GM11168 (cell line): ENCODE data around the gene DRAP1.

Experiments used
- in situ Hi-C: fragments of 300-500 bp; cut with MboI; formaldehyde crosslinking; loops from one replicate; pipeline ENCODE4 v1.12.0; 2022; ENCODE audit warnings: low sequenced_read_pairs; ENCODE audit not compliant: unreplicated experiment

DRAP1 gene, protein sequence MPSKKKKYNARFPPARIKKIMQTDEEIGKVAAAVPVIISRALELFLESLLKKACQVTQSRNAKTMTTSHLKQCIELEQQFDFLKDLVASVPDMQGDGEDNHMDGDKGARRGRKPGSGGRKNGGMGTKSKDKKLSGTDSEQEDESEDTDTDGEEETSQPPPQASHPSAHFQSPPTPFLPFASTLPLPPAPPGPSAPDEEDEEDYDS

DNA sequence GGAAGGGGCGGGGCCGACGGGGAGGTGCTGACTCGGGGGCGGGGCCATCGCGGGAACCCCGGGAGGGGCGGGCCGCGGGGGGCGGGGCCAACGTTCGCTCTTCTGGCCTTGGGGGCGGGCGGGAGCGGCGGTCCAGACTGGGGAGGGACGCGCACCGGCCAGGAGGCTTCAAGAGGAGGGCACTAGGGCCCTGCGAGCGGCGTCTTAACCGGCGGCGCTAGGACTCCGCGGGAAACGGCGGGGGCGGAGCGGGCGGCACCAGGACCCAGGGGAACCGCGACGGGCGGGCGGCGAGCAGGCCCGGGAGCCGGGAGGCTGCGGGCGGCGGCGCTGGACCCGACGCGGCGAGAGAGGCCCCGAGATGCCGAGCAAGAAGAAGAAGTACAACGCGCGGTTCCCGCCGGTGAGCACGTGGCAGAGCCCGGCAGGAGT lies at the start of gene DRAP1:
Gene DRAP1 (plus strand): TSS at position 286 of the 432 bp plus-strand sequence. CDS start 76 bp downstream, at position 362.
- in situ Hi-C loops: no loop called here

DNA sequence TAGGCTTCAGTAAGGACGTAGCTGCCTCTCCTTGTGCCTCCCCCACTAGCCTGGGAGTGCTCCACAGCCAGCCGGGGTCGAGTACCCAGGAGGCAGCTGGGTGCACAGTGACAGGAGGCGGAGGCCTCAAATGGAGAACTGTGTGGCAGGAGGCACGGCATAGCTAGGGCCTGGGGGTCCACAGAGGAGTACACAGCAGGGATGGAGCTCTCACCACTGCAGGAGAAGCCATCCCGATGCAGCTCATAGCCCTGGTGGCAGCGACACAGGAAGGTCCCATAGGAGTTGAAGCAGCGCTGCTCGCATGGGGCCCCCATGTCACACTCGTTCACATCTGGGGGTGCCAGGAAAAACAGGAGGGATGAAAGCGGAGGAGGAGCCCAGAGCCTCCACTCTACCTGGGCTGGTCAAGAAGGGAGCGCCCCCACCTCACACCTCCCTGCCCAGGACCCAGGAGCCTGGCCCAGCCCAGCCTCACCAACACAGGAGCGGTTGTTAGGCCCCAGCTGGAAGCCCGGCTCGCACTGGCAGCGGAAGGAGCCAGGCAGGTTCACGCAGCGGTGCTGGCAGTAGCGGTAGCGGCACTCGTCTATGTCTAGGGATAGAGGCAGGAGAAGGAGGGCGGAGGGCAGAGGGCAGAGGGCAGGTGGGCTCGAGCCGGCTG lies 49.5 kb upstream of the DRAP1 start:
- in situ Hi-C loops: no loop called here

DNA sequence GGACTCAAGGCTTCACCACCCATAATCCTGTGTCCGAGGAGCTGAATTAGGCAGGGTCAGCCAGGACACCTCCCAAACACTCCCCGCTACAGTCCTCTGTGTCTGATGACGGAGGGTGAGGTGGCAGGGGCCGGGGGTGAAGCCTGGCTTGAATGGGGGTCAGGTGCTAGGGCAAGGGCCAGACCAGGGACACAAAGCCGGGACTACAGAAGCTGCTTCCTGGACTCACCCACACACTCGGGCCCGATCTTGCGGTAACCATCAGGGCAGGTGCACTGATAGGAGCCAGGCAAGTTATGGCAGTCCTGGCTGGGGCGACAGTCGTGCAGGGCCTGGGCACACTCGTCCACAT lies 48.9 kb upstream of the DRAP1 start:
- in situ Hi-C loops: no loop called here

DNA sequence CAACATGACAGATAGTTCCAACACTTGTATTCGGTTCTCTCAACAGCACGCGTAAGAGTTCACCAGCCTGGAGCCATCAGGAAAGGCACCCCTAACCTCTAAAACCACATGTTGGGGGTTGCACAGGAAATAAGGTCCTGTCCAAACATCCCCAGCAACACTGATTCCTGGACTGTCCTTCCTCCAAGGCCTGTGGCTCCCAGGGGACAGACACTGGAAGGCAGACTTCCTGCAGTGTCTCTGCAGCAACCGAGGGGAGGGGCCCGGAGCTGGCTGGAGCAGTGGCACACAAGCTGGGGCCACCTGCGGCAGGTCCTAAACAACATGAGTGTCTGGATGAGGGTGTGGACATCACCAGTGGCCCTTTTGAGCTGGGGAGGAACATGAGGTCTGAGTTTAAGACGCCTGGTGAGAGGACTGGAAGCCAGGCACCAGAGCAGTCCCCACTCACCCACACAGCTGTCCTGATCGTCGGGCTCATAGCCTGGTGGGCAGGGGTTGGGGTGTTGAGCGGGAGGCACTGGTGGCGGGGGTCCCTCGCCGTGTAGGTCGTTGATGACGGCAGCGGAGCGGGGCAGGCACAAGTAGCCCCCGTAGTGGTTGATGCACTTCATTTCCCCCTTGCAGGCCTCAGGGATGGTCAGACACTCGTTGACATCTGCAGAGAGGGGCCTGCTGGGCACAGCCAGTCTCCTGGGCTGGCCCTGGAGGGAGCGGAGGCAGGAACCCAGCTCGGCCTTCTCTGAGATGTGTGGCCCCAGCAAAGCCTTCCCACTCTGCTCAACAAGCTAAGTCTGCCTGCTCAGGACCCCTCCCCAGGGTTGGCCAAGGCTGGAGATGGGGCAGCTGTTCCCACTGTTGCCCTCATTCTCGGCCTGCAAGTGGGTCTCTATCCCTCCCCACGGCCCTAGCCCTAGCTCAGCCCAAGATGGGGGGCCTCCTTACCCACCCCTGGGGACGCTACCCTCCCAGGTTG lies 48.2 kb upstream of the DRAP1 start:
- in situ Hi-C loops: no loop called here

DNA sequence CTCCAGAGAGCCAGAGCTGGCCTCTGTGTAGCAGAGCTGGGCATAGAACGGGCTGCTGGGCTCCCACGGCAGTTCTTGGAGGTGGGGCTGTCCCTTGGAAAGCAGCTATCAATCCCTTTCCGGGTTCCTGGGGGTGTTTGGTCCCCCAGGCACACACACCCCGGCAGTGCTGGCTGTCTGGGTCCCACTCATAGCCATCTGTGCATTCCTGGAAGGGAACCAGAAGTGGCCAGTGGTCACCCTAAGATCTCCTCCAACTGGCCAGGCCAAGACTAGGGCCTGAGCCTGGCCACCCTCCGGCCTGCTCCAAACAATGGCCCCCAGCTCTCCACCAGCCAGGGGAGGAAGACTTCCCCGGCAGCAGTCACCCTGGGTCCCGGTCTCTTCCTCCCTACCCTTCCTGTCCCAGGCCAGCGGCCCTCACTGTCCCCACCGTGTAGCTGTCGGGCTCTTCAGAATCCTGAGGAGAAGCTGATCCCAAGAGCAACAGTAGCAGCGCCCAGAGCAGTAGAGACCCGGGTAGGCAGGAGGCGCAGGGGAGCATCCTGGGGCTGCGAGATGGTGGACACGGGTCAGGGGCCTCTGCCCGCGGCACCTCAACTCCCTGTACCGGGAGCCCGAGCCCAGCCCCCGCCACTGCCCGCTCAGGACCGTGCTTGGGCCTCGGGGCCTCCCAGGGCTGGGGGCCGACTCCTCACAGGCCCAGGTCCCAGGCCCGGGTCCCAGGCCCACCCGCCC lies 47.2 kb upstream of the DRAP1 start:
- in situ Hi-C loops: no loop called here

DNA sequence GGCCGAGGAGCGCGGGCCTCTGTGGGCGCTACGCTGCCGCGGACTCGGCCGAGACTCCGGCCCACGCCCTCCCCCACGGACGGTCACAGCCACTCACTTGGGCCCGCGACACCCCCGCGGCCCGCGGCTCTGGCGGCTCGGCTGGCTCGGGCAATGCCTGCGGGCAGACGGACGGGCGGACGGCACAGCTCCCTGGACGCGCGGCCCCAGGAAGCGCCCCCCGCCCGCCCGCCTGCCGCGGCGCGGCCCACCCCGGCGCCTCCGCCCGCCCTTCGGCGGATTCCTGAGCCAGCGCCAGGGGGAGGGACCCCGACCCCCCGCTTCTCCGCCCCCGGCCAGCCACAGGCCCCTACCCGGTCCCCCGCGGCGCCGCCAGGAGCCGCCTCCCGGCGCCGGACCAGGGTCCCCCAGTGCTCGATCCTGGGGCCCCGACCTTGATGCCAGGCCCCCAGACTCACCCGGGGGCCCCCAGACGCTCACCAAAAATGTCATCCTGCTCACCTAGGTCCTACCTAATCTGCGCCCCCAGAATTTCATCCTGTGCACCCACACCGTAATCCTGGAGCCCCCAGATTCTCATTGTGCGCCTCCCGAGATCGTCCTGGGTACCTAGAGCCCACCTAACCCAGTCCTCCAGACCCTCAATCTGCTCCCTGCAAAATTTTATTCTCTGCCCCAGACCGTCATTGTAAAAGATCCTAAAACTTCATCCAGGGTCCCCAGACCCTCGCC lies 46.5 kb upstream of the DRAP1 start, which contains the start of gene EFEMP2:
Gene EFEMP2 (minus strand): TSS at position 215 of the 732 bp plus-strand sequence. CDS start 446 bp downstream, outside the sequence.
- in situ Hi-C loops: no loop called here

DNA sequence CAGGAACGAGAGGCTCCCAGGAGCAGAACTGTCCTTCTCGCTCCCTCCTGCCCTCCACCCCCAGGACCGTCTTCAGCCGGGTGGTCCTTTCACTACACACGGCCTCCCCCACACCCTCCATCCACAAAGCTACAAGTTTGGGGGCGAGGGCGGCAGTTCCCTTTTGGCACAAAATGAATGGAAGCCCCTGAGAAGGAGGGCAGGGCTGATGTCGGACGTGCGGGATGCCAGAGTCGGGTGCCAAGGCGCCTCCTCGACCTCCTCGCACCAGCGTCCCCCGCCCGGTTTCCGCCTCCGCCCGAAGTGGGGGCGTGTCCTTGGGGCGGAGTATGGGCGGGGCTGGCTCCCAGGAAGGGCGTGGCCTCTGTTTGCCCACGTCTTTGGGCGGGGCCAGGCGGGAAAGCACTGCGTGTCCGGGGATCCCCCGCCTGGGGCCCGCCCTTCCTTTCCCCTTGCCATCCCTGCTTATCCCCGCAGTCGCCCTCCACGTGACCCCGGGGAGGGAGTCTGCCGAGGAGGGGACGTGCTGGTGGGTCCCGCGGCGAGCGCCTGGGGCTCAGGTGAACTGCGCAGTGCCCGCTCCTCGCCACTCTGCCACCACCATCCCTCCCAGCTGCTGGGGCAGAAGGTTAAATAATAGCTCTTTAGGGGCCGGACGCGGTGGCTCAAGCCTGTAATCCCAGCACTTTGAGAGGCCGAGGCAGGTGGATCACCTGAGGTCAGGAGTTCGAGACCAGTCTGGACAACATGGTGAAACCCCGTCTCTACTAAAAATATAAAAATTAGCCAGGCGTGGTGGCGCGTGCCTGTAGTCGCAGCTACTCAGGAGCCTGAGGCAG lies 45.7 kb upstream of the DRAP1 start:
- in situ Hi-C loops: no loop called here

DNA sequence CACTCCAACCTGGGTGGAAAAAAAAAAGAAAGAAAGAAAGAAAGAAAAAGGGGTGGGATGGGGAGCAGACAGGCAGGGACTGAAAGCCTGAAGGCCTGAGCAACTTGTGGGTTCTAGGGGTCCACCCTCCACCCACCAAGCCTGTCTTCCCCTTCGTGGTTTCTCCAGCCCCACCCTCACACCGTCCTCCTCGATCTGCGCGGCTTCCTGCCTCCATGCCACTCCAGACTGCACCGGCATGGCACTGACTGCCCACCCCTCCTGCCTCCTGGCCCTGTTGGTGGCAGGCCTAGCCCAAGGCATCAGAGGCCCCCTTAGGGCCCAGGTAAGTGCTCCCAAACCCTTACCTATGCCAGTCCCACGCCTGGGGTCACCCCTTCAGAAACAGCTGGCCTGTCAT lies 39.6 kb upstream of the DRAP1 start, which contains the start of gene CTSW:
Gene CTSW (plus strand): TSS at position 221 of the 400 bp plus-strand sequence. CDS start 18 bp downstream, at position 239.
- in situ Hi-C loops: loop anchor here (5.0 kb wide), 1 partner anchor 113 kb away; no protein-coding TSS in a partner anchor

DNA sequence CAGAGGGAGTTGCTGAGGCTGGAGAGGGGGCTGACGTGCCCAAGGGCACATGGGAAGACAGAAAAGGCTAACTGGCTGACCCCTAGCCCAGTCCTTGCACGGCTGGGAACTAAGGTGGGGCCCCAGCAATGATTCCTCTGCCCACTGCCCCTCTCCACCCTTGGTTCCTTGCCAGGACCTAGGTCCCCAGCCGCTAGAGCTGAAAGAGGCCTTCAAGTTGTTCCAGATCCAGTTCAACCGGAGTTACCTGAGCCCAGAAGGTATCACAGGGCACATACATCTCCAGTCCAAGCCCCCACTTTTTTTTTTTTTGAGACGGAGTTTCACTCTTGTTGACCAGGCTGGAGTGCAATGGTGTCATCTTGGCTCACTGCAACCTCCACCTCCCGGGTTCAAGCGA lies 39.2 kb upstream of the DRAP1 start:
- in situ Hi-C loops: loop anchor here (5.0 kb wide), 1 partner anchor 112 kb away; no protein-coding TSS in a partner anchor

DNA sequence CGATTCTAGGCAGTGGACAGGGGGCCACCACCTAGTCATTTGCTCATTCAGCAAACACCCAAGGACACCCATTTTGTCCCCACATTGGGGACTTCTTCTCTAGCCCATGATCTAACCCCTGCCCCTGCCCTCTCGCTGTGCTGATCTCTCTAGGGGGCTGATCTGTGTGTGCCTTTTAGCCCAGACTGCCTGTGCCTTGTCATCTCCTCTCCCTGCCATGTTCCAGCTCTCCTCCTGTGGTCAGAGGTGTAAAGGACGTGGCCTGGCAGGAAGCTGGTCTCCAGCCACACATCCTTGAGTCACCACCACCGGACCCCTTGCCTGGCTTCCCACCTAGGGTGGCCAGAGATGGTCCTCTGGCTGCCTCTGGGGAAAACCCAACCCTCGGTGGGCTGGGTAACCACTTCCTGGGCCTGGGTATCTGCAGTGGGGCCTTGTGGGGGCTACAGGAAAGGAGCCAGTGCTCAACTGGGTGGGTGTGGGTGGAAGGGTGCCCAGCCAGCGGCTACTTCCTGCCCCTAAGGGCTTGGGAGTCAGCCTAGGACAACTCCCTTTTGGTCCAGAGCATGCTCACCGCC lies 38.3 kb upstream of the DRAP1 start:
- in situ Hi-C loops: loop anchor here (5.0 kb wide), 1 partner anchor 111 kb away; no protein-coding TSS in a partner anchor

DNA sequence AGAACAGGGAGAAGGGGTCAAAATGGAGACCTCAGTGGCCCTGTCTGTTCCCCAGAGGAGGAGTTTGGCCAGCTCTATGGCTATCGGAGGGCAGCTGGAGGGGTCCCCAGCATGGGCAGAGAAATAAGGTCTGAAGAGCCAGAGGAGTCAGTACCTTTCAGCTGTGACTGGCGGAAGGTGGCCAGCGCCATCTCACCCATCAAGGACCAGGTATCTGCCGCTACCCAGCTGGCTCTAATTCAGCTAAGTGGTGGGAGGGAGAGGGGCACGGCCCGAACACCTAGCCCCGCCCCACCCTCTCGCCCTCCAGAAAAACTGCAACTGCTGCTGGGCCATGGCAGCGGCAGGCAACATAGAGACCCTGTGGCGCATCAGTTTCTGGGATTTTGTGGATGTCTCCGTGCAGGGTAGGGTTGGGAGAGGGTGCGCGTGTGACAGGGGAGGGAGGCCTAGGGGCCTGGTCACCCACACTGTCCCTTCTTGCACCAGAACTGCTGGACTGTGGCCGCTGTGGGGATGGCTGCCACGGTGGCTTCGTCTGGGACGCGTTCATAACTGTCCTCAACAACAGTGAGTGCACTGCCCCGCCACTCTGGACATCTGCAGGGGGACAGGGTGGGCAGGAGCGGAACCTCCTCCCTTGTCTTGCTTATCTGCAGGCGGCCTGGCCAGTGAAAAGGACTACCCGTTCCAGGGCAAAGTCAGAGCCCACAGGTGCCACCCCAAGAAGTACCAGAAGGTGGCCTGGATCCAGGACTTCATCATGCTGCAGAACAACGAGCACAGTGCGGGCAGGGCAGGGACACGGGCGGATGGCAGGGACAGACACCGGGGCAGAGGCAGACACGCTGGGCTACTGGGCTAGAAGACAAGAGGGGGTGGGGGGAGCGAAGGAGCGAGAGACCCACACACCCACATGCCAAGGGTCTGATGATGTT lies 36.8 kb upstream of the DRAP1 start:
- in situ Hi-C loops: loop anchor here (5.0 kb wide), 1 partner anchor 110 kb away; no protein-coding TSS in a partner anchor

DNA sequence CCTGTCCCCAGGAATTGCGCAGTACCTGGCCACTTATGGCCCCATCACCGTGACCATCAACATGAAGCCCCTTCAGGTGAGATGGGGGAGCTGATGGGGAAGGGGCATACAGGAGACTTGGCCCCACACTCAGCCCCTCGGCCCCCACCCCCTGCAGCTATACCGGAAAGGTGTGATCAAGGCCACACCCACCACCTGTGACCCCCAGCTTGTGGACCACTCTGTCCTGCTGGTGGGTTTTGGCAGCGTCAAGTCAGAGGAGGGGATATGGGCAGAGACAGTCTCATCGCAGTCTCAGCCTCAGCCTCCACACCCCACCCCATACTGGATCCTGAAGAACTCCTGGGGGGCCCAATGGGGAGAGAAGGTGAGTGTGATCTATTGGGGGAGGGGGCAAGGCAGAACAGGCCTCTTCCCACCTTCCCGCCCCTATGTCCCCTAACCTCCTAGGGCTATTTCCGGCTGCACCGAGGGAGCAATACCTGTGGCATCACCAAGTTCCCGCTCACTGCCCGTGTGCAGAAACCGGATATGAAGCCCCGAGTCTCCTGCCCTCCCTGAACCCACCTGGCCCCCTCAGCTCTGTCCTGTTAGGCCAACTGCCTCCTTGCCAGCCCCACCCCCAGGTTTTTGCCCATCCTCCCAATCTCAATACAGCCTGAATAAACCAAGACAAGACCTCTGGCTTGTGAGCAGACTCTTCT lies 36.0 kb upstream of the DRAP1 start:
- in situ Hi-C loops: loop anchor here (5.0 kb wide), 1 partner anchor 109 kb away; no protein-coding TSS in a partner anchor

DNA sequence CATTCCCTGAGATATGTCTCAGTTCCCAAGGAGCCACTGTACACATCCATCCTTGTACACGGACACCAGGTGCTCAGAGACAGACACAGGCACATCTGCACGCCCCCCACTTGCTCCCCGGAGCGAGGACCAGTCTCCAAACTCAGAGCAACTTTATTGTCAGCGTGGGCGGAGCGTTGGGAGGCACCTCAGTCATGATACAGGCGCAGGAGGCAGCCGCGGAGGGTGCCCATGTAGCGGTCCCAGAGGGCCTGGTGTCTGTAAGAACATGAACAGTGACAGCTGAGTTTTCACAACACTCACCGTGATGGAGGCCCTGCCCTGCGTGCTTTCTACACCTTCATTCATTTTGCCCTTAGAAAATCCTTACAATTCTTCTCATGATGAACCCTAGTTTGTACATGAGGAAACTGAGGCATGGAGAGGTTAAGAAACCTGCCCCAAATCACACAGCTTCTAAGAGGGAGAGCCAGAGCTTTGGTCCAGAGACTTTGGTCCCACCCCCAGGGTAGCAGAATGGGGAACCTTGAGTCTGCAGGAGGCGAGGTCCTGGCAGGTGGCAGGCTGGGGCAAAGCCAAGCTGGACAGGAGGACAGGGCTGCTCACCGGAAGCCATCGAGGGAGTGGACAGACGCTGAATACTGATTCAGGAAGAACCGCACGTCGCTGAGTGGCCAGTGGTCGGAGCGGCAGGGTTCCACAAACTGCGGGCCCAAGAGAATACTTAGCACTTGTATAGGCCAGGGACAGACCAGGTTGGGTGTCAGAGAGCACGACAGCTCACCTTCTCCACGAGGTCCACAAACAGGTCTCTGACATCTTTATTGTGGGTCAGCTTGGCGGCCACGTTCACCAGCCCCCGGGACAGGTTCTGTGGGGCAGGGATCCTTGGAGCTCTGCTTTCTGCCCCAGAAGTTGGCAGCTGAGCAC lies 35.2 kb upstream of the DRAP1 start:
- in situ Hi-C loops: loop anchor here (5.0 kb wide), 1 partner anchor 108 kb away; no protein-coding TSS in a partner anchor

DNA sequence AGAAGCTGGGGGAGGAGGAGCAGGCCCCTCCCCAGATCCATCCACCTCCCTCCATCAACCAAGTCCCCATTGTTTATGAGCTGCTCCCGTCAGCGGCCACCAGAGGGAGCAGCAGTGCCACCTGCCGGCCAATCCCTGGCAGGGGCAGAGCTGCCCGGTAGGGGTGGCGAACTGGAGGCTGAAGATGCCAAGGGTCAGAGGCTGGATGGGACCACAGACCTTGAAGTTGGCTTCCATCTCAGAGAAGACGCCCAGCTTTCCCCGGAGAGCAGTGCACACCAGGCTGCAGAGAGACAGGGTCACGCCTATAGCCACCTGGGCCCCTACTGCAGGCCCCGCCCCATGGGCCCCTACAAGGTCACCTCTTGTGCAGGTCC lies 34.5 kb upstream of the DRAP1 start:
- in situ Hi-C loops: loop anchor here (5.0 kb wide), 1 partner anchor 108 kb away; no protein-coding TSS in a partner anchor

DNA sequence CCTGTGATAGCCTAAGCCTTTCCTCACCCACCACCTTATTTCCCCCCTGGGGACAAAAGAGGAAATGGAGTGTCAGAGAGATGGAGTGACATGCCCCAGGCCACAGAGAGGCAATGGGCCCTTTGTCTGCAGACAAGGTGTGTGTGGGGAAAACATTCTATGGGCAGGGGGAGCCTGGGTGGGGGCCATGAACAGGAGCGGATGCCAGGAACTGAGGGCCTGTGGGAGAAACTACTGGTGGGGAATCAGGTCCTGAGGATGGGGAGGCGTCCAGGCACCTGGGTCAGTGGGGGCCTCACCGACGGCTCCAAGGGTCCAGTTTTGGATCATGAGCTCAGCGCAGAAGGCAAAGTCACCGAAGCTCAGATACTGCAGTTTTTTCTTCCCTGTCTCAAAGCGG lies 34.0 kb upstream of the DRAP1 start:
- in situ Hi-C loops: no loop called here
